Erythroblast (primary cell): ENCODE results near the gene CLRN3.

Experiments used
- GATA1 ChIP-seq: IDR thresholded peaks from 2 replicates; pipeline ENCODE4 v1.6.1; 2011; ENCODE audit warnings: low read depth, mild to moderate bottlenecking, control low read depth, low read length, moderate library complexity
- POLR2A ChIP-seq: IDR thresholded peaks from 2 replicates; pipeline ENCODE4 v1.6.1; 2011; ENCODE audit warnings: mild to moderate bottlenecking, low read length

GRCh38 chr10:127834791-127835190 lies 58.0 kb downstream of the CLRN3 start:
- TF ChIP-seq POLR2A: no peak
- no peak for TF ChIP-seq GATA1
